DMS53 treated with DMSO at 0.1 percent for 48 hours (cell line): ENCODE data around the gene GPER1.

ENCODE experiments used
- DNase-seq: peaks from one replicate; lab custom pipeline; 2025; ENCODE audit not compliant: unreplicated experiment; lab: John Stamatoyannopoulos, UW

GPER1 gene

GRCh38 chr7:1086588-1087464 lies 1.1 kb upstream of the GPER1 start:
- DNase-seq = peak; percentile 10

GRCh38 chr7:1087465-1087814 lies 473 bp upstream of the GPER1 start:
- DNase-seq = no peak

GRCh38 chr7:1090236-1090635 lies 2.3 kb downstream of the GPER1 start:
- no peak for DNase-seq

GRCh38 chr7:1090686-1091643 lies 3.1 kb downstream of the GPER1 start:
- no peak for DNase-seq

GRCh38 chr7:1091644-1092027 lies 3.7 kb downstream of the GPER1 start:
- no peak for DNase-seq

- DNase-seq = no peak
These were observed 4.3 kb downstream of the GPER1 start for GRCh38 chr7:1092161-1092632.

GRCh38 chr7:1092806-1093501 lies 5.0 kb downstream of the GPER1 start:
- DNase-seq = no peak

- no peak for DNase-seq
These were observed 5.6 kb downstream of the GPER1 start for GRCh38 chr7:1093502-1093843.

- no peak for DNase-seq
These were observed 6.1 kb downstream of the GPER1 start for GRCh38 chr7:1093916-1094508.

GRCh38 chr7:1094870-1095269 lies 7.0 kb downstream of the GPER1 start:
- DNase-seq = no peak

- no peak for DNase-seq
These were observed 7.8 kb downstream of the GPER1 start for GRCh38 chr7:1095621-1096155.

- DNase-seq = no peak
These were observed 8.5 kb downstream of the GPER1 start for GRCh38 chr7:1096156-1097119.

GRCh38 chr7:1097120-1097504 lies 9.2 kb downstream of the GPER1 start:
- no peak for DNase-seq

- no peak for DNase-seq
These were observed 10.6 kb downstream of the GPER1 start for GRCh38 chr7:1098243-1099153.

- no peak for DNase-seq
These were observed 11.2 kb downstream of the GPER1 start for GRCh38 chr7:1099154-1099542.

GRCh38 chr7:1099637-1100036 lies 11.7 kb downstream of the GPER1 start:
- no peak for DNase-seq

- DNase-seq = no peak
These were observed 12.5 kb downstream of the GPER1 start for GRCh38 chr7:1100386-1100785.

GRCh38 chr7:1100834-1101562 lies 13.1 kb downstream of the GPER1 start:
- no peak for DNase-seq
